ENCODE data around the gene CSRNP3.

The CSRNP3 gene

DNA sequence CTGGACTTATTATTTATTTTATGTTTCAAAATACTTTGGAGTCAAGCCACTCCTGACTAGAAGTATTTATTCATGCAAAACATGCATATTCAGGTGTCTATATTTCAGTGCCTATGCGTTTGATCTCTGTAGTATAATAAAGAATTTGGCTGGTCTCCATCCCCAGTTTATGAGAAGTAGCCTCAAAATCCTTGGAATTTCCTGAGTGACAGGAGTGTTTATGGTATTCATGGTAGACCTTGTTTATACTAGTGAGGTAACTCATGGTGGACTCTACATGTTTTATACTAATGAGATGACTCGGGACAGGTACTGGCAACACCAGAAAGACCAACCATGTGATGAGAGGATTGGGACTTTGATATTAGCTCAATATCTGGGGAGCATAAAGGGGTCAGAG is 43.9 kb upstream of the CSRNP3 start:
- Histone ChIP-seq H3K9ac (ENCODE audit: low read depth, low read length, poor library complexity, severe bottlenecking) (no peak overlapping the region), H3K79me2 (ENCODE audit: insufficient read depth, low read length) (no peaks in the 10 kb centered on the region), H2AFZ (ENCODE audit: low read length) (no peak overlapping the region), H3K9me3 (ENCODE audit: insufficient read depth, low read depth, low read length) (peaks cover 13% of the 10 kb centered on the region; the same call in 1 of the 2 replicates), H3F3A (ENCODE audit: low read depth) (0 out of 2 replicates have a peak, but pooled peaks cover 2% of the 10 kb centered on the region), H3K9me2 (replicated peaks; ENCODE audit: low read depth, low read length) (no peaks in the 10 kb centered on the region), H3K36me3 (ENCODE audit: insufficient read depth, low read length) (no peaks in the 10 kb centered on the region), H3K27me3 (ENCODE audit: insufficient read depth, low read length, poor library complexity, severe bottlenecking) (no peaks in the 10 kb centered on the region), H3K4me2 (ENCODE audit: low read depth, low read length, poor library complexity, severe bottlenecking) (no peak overlapping the region), H3K4me1 (ENCODE audit: insufficient read depth, low read length, poor library complexity, severe bottlenecking) (peaks cover 3% of the 10 kb centered on the region), H3K4me3 (ENCODE audit: low read length, poor library complexity, severe bottlenecking) (no peak overlapping the region), H4K20me1 (ENCODE audit: insufficient read depth, low read length, poor library complexity, severe bottlenecking) (no peaks in the 10 kb centered on the region)
- TF ChIP-seq CTCF (conservative IDR thresholded peaks at IDR 0.05; ENCODE audit: low read length): no peak
- no peak for TF ChIP-seq EZH2phosphoT487 (IDR thresholded peaks at IDR 0.05; ENCODE audit: borderline replicate concordance)

- Histone ChIP-seq H3F3A (ENCODE audit: low read depth) (0 out of 2 replicates have a peak, but pooled peaks cover 2% of the 10 kb centered on the region), H3K4me1 (ENCODE audit: insufficient read depth, low read length, poor library complexity, severe bottlenecking) (peaks cover 3% of the 10 kb centered on the region), H3K9me3 (ENCODE audit: insufficient read depth, low read depth, low read length) (peaks cover 6% of the 10 kb centered on the region; the same call in 1 of the 2 replicates), H3K79me2 (ENCODE audit: insufficient read depth, low read length) (no peaks in the 10 kb centered on the region), H2AFZ (ENCODE audit: low read length) (no peak overlapping the region), H4K20me1 (ENCODE audit: insufficient read depth, low read length, poor library complexity, severe bottlenecking) (no peaks in the 10 kb centered on the region), H3K4me3 (ENCODE audit: low read length, poor library complexity, severe bottlenecking) (no peak overlapping the region), H3K9me2 (replicated peaks; ENCODE audit: low read depth, low read length) (no peaks in the 10 kb centered on the region), H3K36me3 (ENCODE audit: insufficient read depth, low read length) (no peaks in the 10 kb centered on the region), H3K4me2 (ENCODE audit: low read depth, low read length, poor library complexity, severe bottlenecking) (no peak overlapping the region), H3K9ac (ENCODE audit: low read depth, low read length, poor library complexity, severe bottlenecking) (no peak overlapping the region), H3K27me3 (ENCODE audit: insufficient read depth, low read length, poor library complexity, severe bottlenecking) (no peaks in the 10 kb centered on the region)
- TF ChIP-seq EZH2phosphoT487 (IDR thresholded peaks at IDR 0.05; ENCODE audit: borderline replicate concordance): no peak
- no peak for TF ChIP-seq CTCF (conservative IDR thresholded peaks at IDR 0.05; ENCODE audit: low read length)
Measured at GRCh38 chr2:165427686-165428085, 41.8 kb upstream of the CSRNP3 start.

DNA sequence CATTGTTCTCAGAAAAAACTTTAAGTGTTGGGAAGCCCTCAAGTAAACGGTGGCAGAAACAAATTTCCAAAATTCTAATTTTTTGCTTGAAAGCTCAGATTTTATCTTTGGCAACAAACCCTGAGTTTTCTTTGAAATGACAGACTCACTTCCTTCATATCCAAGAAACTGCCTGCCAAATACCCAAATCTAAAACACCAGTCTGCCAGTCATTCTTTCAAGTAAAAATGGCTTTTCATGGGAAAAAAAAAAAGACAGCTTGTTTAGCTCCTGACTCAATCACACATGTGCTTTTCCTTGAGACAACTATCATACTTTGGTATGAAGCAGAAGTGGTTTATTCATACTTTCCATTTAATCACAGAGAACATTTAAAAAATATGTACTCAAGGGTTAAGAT is 40.6 kb upstream of the CSRNP3 start:
- Histone ChIP-seq H3K27me3 (ENCODE audit: insufficient read depth, low read length, poor library complexity, severe bottlenecking) (no peaks in the 10 kb centered on the region), H3K79me2 (ENCODE audit: insufficient read depth, low read length) (no peaks in the 10 kb centered on the region), H3K9me2 (replicated peaks; ENCODE audit: low read depth, low read length) (no peaks in the 10 kb centered on the region), H3K36me3 (ENCODE audit: insufficient read depth, low read length) (no peaks in the 10 kb centered on the region), H2AFZ (ENCODE audit: low read length) (no peak overlapping the region), H3K9me3 (ENCODE audit: insufficient read depth, low read depth, low read length) (no peaks in the 10 kb centered on the region), H3K4me3 (ENCODE audit: low read length, poor library complexity, severe bottlenecking) (no peak overlapping the region), H3K4me2 (ENCODE audit: low read depth, low read length, poor library complexity, severe bottlenecking) (no peak overlapping the region), H4K20me1 (ENCODE audit: insufficient read depth, low read length, poor library complexity, severe bottlenecking) (no peaks in the 10 kb centered on the region), H3K9ac (ENCODE audit: low read depth, low read length, poor library complexity, severe bottlenecking) (no peak overlapping the region), H3K4me1 (ENCODE audit: insufficient read depth, low read length, poor library complexity, severe bottlenecking) (peaks cover 3% of the 10 kb centered on the region), H3F3A (ENCODE audit: low read depth) (0 out of 2 replicates have a peak, but pooled peaks cover 2% of the 10 kb centered on the region)
- TF ChIP-seq EZH2phosphoT487 (IDR thresholded peaks at IDR 0.05; ENCODE audit: borderline replicate concordance): no peak
- TF ChIP-seq CTCF (conservative IDR thresholded peaks at IDR 0.05; ENCODE audit: low read length): no peak

Data from Loucy (cell line).